GM19372 (cell line): Measurements from ENCODE around the gene CDCA4.

Experiments used
- ATAC-seq: cut with Tn5 transposase; IDR thresholded peaks from one replicate; pipeline ENCODE4 v1.9.1; 2021; ENCODE audit warnings: mild to moderate bottlenecking, low read depth, moderate library complexity; ENCODE audit not compliant: unreplicated experiment

The CDCA4 gene

DNA sequence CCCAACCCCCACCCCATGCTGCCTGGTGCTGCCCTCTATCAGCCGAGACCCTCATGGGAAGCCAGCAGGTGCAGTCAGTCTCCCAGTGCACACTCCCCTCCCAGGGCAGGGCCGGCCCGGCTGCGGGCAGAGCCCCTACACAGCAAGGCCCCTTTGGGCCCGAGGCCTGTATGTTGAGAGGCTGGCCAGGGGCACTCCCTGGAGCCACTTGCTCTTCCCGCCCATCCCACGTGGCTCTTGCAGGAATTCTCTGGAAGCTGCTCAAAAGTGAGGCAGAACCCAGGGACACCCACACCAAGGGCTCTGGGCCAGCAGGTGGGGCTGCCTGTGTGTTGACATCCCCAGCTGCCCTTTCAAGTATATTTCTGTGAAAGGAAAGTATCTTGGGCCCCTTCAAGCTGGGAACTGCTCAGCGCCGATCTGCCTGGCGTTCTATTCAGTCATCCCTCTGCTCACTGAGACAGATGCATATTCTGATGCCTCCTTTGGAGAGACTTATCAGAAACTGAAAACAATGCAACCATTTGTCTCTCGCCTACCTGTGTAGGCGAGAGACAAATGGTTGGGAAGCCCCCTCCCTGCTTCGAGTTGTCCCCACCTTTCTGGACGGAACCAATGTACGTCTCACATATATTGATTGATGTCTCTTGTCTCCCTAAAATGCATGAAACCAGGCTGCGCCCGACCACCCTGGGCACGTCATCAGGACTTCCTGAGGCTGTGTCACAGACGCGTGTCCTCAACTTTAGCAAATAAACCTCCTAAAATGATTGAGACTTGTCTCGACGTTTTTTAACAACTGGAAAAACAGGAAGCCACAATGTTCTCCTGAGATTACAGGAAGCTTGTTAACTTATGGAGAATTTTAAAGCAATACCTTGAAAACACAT, 38.4 kb upstream of the CDCA4 start:
- ATAC-seq, result no peak

DNA sequence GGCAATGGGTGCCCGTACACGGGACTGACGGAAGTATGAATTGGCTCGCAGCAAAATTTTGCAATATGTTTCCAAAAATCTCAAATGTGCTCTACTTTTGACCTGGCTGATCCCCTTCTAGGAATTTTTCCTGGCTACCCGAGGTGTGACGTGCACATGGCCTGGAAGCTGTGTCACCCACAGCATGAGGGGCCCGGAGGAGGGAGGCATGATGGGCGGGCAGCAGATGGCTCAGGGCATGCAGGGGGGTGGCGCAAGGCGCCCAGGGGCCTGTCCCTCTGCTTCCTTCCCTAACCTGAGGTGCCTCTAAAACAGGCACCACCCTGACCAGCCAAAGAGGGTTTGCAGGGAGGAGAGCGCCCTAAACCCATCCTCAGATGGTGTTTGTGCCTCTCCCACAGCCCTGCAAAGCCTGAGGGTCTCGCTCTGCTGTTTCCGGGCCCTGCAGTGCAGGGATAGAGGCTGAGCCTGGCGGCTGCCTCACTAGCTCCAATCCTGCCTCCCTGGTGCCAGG, 37.7 kb upstream of the CDCA4 start:
- ATAC-seq, result no peak

DNA sequence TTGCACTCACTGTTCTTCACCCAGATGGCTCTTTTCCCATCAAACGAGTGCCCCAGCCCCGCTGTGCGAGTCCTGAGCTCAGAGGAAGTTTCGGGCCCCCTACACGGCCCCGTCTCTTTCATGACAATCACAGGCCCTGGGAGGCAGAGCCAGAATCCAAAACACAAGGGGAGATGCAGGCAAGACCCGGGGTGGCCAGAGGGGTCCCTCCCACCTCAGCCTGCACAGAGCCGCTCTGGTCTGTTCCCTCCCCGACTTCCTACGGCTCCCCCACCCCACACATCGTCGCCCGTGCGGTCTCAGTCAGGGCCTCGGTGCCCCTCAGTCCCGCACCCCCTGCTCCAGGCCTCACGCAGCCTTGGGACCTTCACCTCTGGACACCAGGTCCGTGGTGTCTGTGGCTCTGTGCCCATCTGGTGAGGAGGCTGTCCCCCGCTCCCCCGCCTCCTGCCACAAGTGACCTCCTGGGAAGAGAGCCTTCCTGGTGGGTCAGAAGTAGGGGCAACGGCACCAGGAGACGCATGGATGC, 35.5 kb upstream of the CDCA4 start:
- ATAC-seq, result no peak

DNA sequence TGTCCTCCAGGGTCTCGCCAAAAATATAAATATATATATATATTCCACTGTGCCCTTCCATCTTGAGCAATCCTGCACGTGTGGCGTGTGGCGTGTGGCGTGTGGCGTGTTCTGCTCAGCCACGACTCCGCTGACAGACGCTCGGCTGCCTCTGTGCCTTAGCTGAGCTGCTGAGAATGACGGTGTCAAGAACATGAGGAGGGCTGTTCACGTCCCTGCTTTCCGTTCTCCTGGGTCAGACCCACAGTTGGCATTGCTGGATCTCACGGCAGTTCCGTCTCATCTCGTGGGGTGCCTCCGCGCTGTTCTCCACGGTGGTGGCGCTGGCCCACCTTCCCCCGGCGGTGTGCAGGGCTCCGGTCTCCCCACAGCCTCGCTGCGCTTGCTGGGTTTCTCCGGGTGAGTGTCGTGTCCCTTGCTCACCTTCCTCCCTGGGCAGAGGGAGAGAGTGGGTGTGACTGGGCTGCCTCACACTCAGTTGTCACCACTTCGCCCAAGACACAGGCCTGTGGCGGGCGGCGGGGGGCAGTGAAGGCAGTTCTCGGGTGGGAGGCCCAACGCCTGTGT, 34.9 kb upstream of the CDCA4 start:
- no peak for ATAC-seq

DNA sequence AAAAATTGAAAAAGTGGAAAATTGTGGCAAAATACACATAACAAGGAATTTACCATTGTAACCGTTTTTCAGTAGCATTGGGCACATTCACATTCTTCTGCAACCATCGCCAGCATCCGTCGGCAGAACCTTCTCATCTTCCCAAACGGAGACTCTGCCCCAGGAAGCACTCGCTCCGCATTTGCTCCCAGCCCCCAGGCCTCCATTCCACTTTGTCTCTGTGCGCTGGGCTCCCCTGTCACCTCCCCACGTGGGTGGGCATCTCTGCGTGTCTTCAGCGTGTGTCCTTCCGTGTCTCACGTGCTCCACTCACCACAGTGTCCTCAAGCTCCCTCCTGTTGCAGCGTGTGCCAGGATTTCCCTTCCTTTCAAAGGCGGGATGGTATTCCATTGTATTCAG, 34.5 kb upstream of the CDCA4 start:
- ATAC-seq, result no peak

DNA sequence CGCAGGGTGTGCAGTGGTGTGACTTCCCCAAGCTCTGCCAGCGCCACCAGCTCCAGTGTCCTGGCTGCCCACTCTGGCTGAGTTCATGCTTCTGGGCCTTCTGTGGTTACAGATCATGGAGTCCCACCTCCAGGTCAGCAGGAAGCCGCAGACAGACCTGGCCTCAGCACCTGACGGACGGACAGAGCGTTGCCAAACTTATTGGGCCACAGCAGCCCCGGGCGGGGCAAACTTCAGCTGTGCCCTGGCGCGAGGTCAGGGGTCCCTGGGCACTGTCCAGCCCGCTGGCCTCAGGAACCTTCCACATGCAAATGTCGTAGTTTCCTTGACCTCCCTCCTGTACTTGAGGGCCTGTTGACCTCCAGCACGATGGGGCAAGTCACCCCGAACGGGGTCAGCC, 33.1 kb upstream of the CDCA4 start:
- no peak for ATAC-seq

DNA sequence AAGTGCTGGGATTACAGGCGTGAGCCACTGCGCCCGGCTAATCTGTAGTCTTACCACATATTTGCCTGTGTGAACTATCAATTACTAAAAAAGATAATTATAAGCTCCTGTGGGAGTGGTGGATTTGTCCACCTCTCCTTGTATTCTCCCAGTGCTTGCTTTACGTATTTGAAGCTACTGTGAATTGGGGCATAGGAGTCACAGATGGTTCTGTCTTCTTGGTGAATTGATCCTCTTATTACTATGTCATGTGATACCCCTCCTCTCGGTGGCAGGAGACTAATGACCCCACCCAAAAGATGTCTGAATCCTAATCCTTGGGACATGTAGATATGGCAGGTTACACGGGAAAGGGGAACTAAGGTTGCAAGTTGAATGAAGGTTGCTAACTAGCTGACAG, 32.5 kb upstream of the CDCA4 start:
- no peak for ATAC-seq

DNA sequence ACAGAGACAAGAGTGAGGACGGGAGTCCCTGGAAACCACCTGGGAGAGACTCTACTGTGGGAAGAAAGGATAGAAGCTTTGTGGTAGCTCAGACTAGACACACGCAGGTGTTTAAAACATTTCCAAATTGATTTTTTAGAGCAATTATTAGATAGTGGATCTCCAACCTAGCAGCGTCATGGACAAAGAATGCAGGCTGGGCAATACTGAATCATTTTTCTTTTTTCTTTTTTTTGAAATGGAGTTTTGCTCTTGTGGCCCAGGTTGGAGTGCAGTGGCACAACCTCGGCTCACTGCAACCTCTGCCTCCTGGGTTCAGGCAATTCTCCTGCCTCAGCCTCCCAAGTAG, 31.2 kb upstream of the CDCA4 start:
- ATAC-seq, result no peak

DNA sequence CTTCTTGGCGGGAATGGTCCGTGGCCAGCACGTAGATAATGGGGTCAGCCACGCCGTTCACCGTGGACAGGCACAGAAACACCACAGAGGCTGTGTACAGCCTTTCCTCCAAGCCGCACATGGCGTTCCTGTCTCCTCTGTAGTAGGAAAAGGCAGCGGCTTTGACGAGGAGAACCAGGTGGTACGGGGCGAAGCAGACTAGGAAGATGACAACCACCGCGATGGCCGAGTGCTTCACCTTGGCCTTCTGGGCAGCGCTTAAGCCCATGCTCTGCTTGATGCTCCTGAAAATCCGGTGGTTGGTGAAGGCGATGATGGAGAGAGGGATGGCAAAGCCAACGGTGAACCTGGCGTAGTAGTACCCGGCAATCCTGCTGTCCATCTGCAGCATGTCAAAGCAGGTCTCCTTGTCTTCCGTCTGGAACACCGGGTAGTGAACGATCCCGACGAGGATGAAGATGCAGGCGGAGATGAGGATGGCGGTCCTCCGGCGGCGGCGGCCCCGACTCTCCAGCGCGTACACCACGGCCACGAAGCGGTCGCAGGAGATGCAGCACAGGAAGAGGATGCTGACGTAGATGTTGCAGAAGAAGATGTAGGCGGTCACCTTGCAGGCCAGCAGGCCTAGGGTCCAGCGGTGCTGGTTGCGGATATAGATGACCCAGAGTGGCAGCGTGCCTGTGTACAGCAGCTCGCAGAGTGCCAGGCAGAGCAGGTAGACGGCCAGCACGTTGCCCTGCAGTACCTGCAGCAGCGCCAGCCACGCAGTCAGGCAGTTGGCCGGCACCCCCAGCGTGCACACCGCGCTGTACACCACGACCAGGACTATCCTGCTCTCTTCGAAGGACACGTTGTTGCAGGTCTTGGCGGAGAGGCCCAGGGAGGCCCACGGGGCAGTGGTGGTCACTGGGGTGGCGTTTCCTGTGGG, 30.6 kb upstream of the CDCA4 start:
- no peak for ATAC-seq

DNA sequence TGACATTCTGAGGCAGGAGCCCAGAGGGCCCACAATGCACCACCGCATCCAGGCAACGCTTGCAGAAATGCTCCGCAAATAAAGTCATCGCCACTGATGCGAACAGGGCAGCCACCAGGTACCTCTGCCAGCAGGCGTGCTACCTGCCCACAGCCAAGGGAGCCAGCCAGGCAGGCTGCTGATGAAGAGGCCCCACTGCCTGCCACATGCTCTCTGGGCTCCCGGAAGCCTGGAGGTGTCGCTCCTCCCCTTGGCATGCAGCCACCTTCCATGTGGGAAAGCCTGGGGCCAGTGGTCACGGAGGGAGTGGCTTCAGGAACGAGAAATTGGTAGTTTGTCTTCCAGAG, 29.6 kb upstream of the CDCA4 start:
- ATAC-seq, result no peak

DNA sequence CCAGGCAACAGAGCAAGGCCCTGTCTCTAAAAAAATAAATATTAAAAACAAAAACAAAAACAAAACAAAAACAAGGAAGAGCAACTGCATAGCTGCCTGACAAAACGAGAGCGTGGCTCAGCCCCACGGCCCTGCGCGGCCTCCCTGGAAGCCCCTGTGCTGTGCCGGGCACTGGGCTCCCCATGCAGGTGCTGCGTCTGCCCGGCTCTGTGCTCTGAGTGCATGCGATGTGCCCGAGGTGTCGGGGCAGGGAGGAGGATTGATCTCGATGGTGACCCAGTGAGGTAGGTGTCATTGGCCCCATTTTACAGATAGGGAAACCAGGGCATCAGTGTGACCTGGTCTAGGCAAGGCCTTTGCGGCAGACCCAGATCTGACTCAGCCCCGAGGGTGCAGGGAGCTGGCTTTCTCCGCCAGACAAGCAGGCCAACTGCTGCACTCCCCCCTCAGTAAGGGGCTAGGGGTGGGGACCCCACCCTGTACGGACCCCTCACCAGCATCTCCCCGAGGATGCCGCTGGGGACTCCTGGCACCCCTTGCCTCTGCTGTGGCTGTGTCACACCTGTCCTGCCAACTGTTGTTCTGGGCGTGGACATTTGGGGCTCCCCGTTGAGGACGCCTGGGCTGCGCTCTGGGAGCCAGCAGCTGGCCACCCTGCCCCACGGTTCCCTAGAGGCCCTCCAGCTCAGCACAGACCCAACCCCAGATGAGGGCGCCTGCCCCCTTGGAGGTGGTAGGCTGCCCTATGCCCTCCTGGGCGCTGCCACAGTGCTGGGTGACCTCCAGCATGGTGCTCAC, 29.1 kb upstream of the CDCA4 start:
- no peak for ATAC-seq

DNA sequence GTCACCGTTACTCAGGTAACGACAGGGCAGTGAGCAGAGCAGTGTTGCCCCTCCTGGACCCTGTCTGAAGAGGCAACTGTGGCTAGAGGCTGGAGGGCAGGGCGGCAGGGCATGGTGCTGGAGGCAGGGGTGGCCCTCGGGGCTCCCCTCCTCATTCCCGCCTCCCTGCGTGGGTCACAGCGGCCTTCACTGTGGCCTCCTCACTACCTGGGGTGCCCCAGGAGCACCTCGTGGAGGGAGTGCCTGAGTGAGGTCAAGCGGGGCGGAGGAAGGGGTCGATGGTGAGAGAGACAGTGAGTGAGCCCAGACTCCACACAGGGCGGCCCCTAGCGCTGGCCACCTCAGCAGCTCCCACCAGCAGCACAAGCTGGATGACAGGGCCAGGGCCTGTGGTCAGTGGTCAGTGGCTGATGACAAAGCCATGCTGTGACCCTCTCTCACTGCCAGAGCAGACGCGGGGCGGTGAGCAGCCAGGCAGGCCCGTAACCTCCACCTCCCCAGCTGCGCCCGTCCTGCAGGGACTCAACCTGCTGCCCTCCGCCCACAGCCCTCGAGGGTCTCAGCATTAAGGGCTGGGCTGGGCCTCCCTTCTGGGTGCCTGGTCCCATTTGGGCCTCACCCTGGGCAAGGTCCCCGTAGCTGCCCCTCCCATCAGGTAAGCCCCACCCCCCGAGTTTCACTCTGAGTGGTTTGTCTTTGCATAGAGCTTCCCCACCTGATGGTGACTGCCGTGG, 26.6 kb upstream of the CDCA4 start:
- no peak for ATAC-seq

DNA sequence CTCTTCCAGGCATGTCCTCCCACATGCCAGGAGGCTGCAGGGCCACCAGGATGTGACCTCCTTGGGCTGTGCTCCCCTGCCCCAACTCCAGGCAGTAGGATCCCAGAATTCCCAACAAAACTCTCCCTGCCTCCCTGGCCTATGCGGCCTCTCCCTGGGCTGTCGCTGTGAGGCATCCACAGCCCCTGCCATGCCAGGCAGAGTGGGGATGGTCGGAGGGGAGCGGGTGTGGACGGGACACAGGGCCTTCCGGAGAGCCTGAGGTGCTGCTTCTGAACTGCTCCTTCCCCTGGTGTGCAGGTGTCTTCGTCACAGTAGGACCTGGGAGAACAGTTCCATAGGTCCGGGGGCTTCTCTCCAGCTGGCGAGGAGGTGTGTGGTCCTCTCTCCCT, 26.0 kb upstream of the CDCA4 start:
- ATAC-seq, result no peak

DNA sequence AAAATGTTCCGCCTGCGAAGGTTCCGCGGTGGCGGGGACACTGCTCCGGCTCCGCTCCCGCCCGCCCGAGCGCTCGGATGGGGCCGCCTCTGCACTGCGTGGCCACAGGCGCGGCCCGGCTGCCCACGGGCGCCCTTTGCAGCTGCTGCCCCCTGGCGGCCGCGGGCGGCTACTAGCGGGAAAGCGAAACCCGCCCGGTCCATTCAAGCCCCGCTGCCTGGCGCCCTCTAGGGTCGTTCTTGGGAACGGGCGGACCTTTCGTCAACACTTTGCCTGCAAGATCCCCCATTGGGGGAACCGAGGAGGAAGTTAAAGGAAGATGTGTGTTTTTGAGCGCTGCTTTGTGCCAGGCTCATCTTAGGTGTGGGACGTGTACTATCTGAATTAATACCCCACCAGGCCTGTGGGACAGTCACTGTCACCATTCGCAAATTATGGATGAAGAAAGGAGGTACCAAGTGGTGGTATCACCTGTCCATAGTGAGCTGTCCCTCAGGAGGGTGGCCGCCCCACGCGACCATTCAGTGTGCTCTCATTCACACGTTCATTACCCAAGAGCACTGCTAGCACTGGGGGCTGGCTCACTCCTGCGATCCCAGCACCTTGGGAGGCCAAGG, 24.9 kb upstream of the CDCA4 start:
- ATAC-seq, result no peak

DNA sequence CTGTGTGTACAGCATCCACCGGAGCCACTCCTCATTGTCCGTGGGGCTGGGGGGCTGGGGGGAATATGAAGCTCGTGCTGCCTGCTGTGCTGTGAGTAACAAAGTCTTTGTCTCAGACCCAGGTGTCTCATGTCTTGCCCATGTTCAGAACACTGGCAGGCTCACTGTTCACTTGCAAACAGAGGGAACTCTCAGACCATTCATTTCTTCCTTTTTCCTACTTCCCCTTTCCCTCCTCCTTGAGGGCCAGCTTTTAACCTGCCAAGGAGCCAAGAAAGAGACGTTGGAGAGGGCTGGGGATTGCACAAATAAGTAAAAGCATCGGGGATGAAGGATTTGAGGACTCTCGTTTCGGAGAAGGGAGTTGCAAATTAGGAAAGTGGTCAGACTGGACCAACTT, 22.8 kb upstream of the CDCA4 start:
- no peak for ATAC-seq

DNA sequence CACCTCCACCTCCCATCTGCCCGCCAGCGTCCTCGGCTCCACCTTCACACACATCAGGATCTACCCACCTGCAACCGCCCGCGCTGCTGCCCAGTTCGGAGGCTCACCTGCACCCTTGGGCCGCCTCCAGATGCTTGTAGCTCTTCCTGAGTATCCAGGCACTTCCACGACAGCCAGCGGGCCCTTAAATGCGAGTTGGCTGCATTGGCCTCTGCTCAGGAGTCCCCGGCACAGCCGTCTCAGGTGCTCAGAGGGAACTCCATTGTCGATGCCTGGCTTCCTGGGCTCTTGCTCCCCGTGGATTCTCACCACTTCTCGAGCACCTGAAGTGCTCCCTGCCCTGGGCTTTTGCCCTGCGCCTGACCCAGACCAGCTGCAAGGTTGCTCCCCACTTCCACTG, 21.9 kb upstream of the CDCA4 start:
- no peak for ATAC-seq

DNA sequence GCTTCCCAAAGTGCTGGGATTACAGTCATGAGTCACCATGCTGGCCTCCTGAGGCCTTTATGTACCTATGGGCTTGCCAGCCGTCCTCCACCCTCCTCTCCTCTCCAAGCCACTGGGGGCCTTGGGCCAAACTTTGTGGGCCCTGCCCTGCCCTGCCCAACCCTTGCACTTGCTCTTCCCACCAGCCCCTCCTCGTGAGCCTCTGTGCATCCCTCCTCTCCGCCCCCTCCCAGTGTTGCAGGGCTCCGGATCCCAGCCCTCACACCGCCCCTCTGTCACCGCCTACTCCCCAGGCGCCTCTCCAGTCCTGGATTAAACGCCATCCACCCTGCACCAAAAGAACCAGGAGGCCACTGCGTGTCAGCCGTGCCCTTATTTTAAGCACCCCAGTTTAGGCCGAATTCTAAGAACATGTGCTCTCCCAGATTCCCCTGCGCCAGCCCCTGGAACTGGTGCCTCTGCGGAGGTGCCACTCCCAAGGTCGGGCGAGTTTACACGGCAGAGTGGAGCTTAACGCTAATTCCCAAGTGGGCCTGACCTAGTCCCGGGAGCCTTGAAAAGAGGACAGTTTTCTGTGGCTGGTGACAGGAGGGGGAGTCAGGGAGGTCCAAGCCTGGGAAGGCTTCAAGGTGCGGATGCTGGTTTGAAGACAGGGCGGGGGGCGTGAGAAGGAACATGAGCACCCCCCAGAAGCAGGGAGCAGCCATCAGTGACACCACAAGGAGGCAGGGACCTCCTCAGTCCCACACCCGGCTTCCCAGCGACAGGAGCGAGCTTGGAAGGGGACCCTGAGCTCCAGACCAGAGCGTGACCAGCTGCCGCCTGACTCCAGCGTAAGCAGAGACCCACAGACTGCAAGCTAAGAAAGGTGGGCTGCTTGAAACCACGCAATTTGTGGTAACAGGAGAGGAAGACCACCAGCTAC, 21.2 kb upstream of the CDCA4 start:
- ATAC-seq, result no peak
